ENCODE data around the gene SLC39A11.

DNA sequence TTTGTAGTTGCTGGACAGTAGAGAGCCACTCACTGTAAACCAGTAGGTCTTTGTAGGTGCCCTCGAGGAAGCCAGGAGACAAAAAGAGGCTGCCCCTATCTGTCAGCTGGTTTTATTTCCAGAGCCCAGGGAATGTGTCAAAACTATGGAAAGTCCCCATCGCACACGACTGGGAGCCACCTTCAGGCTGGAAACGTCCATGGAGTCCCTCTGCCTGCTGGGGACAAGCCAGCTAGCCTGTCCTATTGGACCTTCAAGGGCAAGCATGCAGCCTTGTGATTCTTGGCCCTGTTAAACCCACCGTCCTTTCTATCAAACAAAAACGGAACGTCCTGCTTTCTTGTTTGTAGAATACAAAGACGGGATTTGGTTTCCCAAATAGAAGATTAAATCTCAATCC lies 289.8 kb downstream of the SLC39A11 start:
- TF ChIP-seq, protein P1, sequence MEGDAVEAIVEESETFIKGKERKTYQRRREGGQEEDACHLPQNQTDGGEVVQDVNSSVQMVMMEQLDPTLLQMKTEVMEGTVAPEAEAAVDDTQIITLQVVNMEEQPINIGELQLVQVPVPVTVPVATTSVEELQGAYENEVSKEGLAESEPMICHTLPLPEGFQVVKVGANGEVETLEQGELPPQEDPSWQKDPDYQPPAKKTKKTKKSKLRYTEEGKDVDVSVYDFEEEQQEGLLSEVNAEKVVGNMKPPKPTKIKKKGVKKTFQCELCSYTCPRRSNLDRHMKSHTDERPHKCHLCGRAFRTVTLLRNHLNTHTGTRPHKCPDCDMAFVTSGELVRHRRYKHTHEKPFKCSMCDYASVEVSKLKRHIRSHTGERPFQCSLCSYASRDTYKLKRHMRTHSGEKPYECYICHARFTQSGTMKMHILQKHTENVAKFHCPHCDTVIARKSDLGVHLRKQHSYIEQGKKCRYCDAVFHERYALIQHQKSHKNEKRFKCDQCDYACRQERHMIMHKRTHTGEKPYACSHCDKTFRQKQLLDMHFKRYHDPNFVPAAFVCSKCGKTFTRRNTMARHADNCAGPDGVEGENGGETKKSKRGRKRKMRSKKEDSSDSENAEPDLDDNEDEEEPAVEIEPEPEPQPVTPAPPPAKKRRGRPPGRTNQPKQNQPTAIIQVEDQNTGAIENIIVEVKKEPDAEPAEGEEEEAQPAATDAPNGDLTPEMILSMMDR (conservative IDR thresholded peaks at IDR 0.05) = no peak
- TF ChIP-seq EZH2 (IDR thresholded peaks at IDR 0.05; ENCODE audit: low read depth) = no peak

Data from PC-9 (cell line).